Left cardiac atrium (tissue), 4 donors: ENCODE measurements around the gene CLSTN2. TPM values are rescaled to one million over a fixed set of nuclear protein-coding genes. Genes with fewer than 3 reads are reported as not detected.

ENCODE experiments used
- ATAC-seq, 2 donors: fragments of 200-7000 bp; cut with Tn5 transposase; one replicate each; pipeline ENCODE4 v1.9.1; 2020; ENCODE audit warnings: mild to moderate bottlenecking in 2 of 2, moderate library complexity in 2 of 2
- DNase-seq: peaks from one replicate; pipeline ENCODE4 v3.0.0-alpha.2; 2020
- intact Hi-C, 2 donors: fragments of 100-400 bp; cut with DNase I; formaldehyde crosslinking; loops; one replicate each; pipeline versions ENCODE4 v1.14.1 to v1.15.1; 2022 to 2023
- total RNA-seq, 2 donors: library from RNA; stranded (reverse); fragmentation: NEBNext Ultra II Directional; extraction: Animal tissue kit (Norgen Biotek cat#: 25700); gene quantifications; one replicate each; pipeline ENCODE4 v1.2.1, GENCODE V29; 2021
- donor health status: DM: no; HTN: yes; CAD: no.
- donor health status: DM: no; HTN: yes; CAD: no; lungs with severe emphysema.
- donor health status: DM: yes; HTN: yes; CAD: no.
- donor health status: Dilated cardiomyopathy.

Gene CLSTN2
- total RNA-seq, 2 donors from 2014 or later, result 22.9 to 26.6 TPM

DNA sequence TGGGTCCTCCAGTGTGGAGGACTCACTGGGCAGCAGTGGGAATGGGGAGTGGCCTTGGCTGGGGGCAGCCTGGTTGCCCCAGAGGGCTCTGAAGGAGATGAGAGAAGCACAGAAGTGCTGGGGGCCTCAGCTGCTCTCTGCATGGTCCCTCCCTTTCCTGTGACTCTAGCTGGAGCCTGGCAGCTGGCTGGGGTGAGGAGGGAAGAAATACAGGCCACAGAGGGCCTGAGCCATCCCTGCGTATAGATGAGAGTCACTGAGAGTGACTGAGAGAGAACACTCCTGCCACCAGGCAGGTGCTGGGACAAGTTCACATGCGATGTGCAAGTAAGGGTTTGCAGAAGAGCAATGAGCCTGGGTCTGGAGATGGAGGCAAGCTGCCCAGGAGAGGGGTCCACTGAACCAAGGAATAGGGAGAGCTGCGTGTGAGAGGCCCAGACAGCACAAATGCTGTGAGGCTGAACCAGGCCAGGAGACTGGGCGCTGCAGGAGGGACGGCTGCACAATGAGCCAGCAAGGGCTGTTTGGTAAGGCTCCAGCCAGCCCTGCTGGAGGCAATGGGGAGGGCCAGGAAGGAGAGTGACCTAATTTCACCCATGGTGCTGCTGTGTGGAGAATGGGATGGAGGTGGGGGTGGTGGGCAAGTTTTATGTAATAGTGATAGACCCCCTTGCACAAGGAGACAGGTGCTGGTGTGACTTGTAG lies 87.2 kb downstream of the CLSTN2 start:
- intact Hi-C loops, result no loop called here
- ATAC-seq (peak; percentile 78 to 83), DNase-seq (peak; percentile 35)

DNA sequence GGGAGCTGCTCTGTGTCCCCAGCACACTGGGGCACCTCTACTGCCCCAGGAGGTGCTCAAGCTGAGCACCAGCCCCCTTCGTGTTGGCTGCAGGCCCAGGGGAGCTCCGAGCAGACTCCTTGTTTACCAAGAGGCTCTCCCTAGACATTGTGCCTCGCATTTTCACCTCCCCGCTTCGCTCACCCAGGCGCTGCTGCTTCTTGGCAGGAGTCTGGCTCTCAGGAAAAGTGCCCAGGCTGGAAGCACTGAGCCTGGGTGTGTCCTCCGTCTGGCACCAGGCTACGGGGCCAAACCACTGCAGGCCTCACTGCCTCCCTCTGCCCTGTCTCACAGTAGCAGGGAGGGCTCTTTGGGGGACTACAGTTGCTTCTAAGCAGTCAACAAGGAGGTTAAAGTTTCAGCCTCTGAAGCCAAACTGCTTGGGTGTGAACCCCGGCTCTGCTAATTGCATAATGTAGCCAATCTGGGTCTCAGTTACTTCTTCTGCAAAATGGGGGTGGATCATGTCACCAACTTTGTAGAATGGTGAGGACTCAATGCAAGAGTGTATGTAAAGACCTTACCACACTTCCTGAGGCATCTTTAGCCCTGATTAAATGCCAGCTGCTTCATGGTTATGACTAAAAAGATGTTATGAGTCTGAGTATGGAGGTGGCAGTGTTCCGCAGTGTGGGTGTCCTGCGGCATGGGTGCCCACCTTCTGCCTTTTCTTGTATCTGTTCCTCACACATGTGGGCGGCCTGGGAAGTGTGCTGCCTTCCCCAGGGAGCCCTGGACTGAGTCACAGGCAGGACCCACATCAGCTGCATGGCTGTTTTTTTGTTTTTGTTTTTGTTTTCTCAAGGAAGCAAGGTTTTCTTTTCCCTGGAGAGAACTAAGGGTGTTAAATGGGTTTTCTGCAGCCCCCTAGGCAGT lies 88.9 kb downstream of the CLSTN2 start:
- intact Hi-C loops, result no loop called here
- peak; percentile 59 to 78 for ATAC-seq

GRCh38 chr3:140031170-140031569 lies 96.2 kb downstream of the CLSTN2 start:
- intact Hi-C loops, result no loop called here
- peak in 1 of 2 donors; percentile 52 for ATAC-seq
- DNase-seq, result no peak

More for the DNA sequence above, 88.9 kb downstream of the CLSTN2 start:
- peak; percentile 39 for DNase-seq

DNA sequence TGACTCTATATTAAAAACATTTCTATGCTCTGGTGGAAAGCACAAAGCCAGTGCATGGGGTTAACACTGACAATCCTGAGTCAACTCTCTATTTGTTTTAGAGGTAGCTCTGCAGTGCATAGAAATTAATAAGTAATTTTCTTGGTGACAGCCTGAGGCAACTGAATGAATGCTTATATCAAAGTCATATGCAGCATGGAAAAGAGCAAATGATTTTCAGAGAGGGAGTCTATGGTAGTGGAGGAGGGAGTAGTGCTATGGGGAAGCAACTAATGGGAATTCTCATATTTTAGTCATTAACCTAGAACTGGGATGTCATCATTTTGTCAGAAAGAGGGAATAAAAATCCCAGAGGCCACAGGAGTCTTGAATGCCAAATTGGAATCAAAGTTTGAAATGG lies 99.1 kb downstream of the CLSTN2 start:
- intact Hi-C loops, result no loop called here
- DNase-seq, result no peak

GRCh38 chr3:140035871-140036270 lies 100.9 kb downstream of the CLSTN2 start:
- ATAC-seq (no peak), DNase-seq (no peak)
- intact Hi-C loops, result no loop called here

More for the DNA sequence above, 99.1 kb downstream of the CLSTN2 start:
- no peak for ATAC-seq

- DNase-seq, result no peak
- no peak for ATAC-seq
- intact Hi-C loops, result no loop called here
Measured at GRCh38 chr3:140050396-140050795, 115.4 kb downstream of the CLSTN2 start.

- intact Hi-C loops, result loop anchor here in 1 of 2 donors (1.0 kb wide), 1 partner anchor 113 kb away; no protein-coding TSS in a partner anchor
- DNase-seq (no peak), ATAC-seq (peak in 1 of 2 donors; percentile 50)
Measured at GRCh38 chr3:140051019-140051957, 116.3 kb downstream of the CLSTN2 start.

GRCh38 chr3:140052771-140053702 lies 118.1 kb downstream of the CLSTN2 start:
- intact Hi-C loops, result no loop called here

GRCh38 chr3:140053794-140054193 lies 118.8 kb downstream of the CLSTN2 start:
- DNase-seq, result no peak
- intact Hi-C loops, result no loop called here
- no peak for ATAC-seq

More at GRCh38 chr3:140052771-140053702, 118.1 kb downstream of the CLSTN2 start:
- ATAC-seq, result peak; percentile 43 to 58
- DNase-seq, result no peak

- no peak for DNase-seq
- intact Hi-C loops, result no loop called here
- no peak for ATAC-seq
Measured at GRCh38 chr3:140055092-140055791, 120.3 kb downstream of the CLSTN2 start.

- ATAC-seq, result no peak
- intact Hi-C loops, result no loop called here
- DNase-seq, result no peak
Measured at GRCh38 chr3:140056047-140056446, 121.1 kb downstream of the CLSTN2 start.

- DNase-seq (no peak), ATAC-seq (no peak)
- intact Hi-C loops, result no loop called here
Measured at GRCh38 chr3:140061211-140061610, 126.2 kb downstream of the CLSTN2 start.

- ATAC-seq, result no peak
- DNase-seq, result no peak
- intact Hi-C loops, result no loop called here
Measured at GRCh38 chr3:140062461-140062860, 127.5 kb downstream of the CLSTN2 start.

DNA sequence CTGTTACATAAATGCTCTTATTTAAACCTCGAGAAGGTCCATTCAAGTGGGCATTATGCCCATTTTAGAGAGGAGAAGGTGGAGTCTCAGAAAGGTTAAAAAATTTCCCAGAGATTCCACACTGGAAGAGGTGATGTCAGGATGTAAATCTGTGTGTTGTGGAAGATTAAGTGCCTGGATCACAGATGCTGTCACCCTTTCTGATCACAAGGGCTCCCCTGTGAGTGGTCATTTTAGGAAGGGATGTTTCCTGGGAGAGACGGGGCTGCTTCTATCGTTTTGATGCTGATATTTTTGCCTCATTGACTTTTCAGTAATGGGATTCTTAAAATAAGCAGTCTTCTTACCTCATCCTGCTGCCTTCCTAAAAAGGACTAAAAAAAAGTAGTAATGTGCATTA lies 132.5 kb downstream of the CLSTN2 start:
- intact Hi-C loops, result no loop called here
- DNase-seq, result no peak
- ATAC-seq, result no peak

- intact Hi-C loops, result no loop called here
- DNase-seq, result no peak
- no peak for ATAC-seq
Measured at GRCh38 chr3:140068494-140069017, 133.6 kb downstream of the CLSTN2 start.

GRCh38 chr3:140073278-140074045 lies 138.5 kb downstream of the CLSTN2 start:
- no peak for DNase-seq
- intact Hi-C loops, result no loop called here
- no peak for ATAC-seq
